Middle frontal gyrus (tissue), 1 donor: ENCODE data around the gene ACO2.

ENCODE experiments used
- DNase-seq: peaks from one replicate; pipeline ENCODE4 v3.0.0-alpha.2; 2015; ENCODE audit warnings: low spot score; ENCODE audit errors: extremely low spot score

Gene ACO2

DNA sequence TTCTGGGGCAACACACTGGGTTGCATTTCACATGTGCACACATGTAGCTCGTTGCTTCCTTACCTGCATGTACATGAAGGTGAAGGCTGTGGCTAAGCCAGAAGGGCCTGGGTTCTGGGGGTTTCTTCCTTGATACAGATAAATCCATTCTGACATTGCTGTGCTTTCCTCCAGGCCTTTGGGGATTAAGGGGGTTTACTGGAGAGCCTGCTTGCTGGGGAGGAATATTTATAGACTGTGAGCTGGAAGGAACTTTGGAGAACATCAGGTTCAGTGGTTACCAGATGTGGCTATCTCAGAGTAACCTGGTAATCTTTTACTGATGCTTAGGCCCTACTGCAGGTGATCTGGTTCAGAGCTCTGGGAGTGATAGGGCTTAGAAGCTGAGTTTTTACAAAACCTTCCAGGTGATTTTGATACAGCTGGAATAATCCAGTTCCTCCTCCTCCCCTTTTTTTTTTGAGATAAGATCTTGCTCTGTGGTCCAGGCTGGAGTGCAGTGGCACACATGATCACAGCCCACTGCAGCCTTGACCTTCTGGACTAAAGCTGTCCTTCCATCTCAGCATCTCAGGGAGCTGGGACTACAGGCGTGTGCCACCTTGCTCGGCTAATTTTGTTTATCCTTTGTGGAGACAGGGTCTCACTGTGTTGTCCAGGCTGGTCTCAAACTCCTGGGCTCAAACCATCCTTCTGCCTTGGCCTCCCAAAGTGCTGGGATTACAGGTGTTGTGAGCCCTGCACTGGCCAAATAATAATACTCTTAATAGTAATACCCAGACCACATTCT lies 19.9 kb downstream of the ACO2 start:
- DNase-seq = no peak

DNA sequence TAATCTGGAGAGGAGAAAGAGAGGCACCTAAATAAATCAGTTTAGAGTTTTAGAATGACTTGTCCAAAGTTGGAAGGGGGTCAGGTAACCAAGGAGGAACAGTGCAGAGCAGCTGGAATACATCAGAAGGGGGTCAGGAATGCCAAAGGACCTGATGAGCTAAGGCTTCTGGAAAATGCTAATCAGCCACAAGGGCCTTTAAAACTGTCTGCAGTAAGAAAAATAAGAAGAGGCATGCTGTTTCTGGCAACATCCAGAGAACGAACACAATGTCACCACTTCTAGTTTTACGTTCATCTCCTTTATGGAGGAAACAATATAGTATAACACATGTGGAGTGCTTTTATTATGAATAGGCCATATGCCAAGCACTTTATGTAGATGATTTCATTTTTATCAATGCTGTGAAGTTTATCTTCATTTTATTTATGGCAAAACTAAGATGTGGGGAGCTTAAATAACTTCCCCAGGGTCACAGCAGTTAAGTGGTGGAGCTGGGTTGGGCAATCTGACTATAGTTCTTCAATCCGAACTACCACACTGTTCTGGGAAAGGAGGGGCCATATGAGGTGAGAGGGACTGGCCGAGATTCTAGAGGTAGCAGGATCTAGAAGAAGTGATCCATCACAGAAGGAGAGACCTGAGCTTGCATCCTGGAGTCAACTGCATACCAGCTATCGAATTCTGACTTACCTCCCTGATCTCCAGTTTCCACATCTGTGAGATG lies 22.6 kb downstream of the ACO2 start:
- DNase-seq = no peak

DNA sequence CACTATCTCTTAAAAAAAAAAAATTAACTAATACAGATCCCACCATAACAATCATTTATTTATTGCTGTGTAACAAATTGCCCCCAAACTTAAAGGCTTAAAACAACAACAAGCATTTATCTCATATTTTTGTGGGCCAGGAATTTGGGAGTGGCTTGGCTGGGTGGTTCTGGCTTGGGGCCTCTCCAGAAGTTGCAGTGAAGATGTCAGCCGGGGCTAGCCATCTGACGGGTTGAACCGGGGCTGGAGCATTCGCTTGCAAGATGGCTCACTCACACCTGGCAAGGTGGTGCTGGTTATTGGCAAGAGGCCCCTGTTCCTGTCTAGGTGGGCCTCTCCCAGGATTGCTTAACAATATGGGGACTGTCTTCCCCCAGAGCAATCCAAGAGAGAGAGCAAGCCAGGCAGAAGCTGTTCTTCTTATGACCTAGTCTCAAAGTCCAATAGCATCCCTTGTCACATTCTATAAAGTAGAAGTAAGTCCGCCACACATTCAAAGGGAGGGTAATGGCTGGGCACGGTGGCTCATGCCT lies 29.5 kb downstream of the ACO2 start:
- no peak for DNase-seq

DNA sequence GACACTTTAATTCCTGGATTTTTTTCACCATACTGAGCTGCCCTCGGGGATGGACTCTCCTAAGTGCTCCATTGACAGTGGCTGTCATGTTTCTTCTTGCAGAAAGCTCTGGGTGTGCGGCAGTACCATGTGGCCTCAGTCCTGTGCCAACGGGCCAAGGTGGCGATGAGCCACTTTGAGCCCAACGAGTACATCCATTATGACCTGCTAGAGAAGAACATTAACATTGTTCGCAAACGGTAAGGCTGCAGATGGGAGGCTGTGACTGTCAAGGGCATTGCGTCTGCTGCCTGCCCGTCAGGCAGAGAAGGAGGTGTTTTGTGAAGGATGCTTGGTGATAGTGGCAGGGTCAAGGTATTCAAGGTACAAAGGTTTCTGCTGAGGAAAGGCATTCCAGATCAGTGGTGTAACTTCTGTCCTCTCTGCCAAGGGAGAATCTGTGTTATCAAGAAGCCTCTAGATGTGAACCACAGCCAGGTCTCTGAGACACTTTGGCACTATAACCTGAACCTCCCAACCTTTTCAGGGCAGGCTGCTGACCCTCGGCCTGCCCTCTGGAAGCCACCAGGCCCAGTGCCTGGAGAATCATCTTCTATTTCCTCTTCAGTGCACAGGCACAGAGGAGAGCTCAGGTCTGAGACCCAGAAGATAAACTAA lies 30.8 kb downstream of the ACO2 start:
- DNase-seq = no peak

DNA sequence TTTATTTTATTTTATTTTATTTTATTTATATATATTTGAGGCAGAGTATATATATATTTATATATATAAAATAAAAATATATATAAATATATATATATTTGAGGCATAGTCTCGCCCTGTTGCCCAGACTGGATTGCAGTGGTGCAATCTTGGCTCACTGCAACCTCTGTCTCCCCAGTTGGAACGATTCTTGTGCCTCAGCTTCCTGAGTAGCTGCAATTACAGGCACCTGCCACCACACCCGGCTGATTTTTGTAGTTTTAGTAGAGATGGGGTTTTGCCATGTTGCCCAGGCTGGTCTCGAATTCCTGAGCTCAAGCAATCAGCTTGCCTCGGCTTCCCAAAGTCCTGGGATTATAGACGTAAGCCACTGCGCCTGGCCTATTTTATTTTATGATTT lies 31.4 kb downstream of the ACO2 start:
- DNase-seq = no peak

DNA sequence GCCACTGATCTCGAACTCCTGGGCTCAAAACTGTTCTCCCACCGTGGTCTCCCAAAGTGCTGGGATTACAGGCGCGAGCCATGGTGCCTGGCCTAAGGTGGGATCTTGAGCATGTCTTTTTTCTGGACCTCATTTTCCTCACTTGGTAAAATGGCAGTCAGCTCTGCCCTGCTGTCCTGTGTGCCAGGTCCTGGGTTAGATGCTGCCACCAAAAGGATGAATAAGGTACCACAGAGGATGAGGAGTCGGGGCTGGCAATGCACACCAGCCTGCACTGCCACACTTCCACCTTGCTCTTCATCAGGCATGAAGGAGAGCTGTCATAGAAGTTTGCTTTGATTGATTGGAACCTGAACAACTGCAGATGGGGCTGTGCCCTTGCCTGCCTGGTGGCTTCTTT lies 32.3 kb downstream of the ACO2 start:
- DNase-seq = no peak

DNA sequence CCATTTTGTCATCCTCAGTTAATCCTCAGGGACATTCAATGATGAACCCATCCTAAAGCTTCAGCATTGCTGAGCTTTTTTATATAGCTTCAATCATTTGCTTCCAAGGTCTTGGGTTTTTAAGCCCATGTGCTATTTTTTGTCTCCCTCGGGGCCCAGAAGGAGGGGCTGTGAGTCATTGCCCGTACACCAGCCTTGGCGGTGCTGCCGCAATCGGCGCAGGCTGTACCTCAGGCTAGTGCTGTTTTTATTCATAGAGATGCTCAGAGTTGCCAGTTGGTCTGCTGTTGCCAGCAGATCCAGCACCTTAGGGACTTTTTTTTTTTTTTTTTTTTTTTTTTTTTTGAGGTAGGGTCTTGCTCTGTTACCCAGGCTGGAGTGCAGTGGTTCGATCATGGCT lies 35.5 kb downstream of the ACO2 start:
- peak; percentile 32 for DNase-seq

DNA sequence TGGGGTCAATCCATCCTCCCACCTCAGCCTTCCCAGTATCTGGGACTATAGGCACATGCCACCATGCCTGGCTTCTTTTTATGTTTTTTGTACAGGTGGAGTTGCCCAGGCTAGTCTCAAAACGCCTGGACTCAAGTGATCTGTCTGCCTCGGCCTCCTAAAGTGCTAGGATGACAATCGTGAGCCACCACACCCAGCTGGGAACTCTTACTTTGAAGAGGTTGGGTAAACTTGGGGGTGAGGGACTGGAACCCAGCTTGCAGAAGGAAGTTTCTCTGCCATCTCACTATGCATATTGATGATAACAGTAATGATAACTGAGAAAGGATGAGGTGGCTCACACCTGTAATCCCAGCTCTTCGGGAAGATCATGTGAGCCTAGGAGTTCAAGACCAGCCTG lies 35.9 kb downstream of the ACO2 start:
- no peak for DNase-seq

DNA sequence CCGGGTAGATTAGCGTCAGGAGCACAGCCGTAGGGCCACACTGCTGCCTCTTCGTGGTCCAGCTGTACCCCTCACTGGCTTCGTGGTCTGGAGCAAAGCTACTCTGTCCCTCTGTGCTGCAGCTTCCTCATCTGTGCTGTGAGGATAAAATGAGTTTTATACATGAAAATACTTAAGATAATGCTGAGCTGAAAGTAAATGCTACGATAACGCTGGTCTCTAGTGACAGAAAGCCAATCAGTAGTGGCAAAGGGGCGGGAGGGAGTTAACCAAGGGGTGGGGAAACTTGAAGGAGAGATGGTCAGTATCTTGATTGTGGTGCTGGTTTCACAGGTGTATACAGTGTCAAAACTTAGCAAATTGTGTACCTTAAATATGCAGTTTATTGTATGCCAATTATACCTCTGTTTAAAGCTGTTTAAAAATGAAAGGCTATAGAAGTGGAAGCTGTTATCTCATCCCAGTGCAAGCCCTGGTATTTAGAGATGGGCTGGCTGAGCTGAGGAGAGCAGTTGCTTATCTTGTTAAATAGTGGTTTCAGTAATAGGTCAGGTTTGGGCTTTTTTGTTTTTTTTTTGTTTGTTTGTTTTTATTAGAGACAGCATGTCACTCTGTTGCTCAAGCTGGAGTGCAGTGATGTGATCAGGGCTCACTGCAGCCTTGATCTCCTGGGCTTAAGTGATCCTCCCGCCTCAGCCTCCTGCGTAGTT lies 36.7 kb downstream of the ACO2 start:
- no peak for DNase-seq

DNA sequence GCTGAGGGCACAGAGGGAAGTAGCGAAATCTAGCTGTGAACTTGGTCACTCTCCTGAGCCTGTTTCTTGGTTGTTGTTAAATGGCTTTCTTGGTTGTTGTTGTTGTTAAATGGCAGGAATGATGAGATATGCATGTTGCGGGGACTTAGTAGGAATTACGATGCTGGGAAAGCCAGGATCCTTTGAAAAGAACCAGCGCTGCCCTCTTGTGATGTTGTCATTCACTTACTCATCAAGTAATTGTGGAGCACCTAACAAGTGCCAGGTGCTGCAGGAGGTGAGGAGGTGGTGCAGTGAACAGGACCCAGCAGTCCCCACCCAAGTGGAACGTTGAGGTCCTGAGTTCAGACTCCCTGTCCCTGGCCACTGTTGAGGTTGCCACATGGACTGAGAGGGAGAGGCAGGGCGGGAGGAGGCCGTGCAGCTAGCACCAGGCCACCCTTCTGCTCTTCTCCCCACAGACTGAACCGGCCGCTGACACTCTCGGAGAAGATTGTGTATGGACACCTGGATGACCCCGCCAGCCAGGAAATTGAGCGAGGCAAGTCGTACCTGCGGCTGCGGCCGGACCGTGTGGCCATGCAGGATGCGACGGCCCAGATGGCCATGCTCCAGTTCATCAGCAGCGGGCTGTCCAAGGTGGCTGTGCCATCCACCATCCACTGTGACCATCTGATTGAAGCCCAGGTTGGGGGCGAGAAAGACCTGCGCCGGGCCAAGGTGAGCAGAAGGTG lies 38.6 kb downstream of the ACO2 start:
- DNase-seq = no peak

DNA sequence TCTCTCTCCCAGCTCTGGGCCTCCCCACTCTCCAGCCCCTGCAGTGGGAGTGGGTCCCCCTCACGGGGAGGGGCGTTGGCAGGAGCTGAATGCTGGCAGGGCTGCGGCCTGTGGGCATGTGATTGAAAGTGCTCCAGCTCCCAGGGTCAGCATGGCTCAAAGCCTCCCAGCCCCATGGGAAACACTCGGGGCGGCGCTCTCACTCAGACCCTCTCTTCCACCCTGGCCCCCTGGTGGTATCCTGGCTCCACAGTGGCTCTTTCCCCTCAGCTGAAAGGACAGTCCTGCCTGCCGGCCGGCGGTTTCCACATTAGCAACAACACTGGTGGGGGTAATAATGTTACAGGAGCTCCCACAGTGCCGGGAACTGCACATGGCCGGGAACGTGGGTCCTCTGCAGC lies 39.9 kb downstream of the ACO2 start:
- DNase-seq = peak; percentile 59

DNA sequence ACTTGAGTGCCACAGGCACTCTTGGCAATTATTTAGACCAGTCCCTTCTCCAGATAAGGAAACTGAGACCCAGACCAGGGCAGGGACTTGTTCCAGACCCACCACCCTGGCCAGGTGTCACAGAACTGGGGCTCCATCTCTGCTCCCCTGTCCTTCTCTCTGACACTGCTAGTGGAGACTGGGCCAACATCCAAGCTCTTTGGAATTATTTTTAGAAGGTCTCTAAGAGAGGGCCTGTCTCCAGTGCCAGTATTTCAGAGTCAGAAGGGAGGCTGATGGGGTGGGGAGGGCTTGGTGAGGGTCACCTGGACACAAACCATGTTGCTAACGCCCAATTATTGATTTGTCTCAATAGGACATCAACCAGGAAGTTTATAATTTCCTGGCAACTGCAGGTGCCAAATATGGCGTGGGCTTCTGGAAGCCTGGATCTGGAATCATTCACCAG lies 42.6 kb downstream of the ACO2 start:
- no peak for DNase-seq

DNA sequence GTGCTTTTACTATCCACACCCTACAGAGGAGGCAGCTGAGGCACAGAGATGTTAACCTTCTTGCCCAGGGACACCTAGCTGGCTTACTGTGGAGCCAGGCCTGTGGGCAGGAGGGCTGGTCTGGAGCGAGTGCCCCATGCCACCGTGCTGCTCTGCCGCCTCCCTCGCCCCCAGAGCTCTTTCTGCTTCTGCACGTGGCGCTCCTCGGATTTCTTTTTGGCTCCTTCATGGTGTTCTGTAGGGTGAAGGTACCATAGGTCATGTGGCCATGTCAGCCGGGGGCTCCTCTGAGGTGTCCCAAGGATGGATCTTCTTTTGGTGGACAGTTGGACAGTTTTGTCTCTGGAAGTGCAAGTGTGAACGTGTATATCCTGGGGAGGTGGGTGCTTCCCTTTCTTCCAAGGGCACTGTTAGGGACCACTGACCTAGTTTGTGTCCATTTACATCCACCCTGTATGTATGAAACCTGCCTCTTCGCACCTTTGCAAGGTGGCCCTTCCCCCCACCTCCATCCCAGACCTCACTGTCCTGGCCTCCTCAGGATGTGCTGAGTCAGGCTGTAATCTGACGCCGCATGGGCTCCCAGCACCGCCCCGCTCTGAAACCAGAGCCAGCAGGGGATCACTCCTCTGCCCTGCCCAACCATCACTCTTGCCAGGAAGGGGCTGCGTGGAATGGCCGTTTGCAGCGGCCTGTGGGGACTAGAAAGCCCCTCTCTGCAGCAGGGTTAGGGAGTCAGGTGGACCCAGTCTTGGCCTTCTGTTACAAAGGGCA lies 43.7 kb downstream of the ACO2 start:
- no peak for DNase-seq

DNA sequence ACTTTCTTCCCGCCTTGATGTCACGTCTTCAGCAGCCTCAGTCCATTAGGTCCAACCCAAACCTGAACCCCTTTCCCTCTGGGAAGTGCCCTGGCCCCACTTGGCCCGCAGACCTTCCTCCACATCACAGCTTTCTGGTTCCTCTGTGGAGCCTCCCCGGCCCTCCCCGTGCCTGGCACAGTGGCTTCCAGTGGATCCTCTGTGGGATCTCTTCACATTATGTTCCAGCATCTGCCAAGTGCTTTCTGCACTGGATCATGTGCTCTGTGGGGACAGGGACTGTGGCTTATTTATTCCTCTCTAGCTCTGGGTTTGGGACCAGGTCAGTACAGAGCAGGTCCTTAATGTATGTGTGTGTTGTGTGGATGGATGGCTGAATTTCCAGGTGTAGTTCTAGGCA lies 44.5 kb downstream of the ACO2 start:
- DNase-seq = no peak

DNA sequence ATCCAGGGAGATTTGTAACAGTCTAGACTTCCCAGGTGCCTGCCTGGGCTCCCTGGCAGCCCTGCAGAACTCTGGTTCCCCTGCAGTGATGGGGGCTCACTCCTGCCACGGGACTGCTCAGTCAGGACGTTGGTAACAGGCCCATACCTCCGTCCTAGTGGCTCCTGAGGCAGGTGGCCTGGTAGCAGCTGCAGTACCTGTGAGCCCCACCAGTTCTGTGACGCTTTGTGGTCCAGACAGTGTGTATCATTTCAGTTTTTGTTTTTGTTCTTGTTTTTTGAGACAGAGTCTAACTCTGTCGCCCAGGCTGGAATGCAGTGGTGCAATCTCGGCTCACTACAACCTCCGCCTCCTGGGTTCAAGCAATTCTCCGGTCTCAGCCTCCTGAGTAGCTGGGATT lies 47.5 kb downstream of the ACO2 start:
- DNase-seq = no peak

DNA sequence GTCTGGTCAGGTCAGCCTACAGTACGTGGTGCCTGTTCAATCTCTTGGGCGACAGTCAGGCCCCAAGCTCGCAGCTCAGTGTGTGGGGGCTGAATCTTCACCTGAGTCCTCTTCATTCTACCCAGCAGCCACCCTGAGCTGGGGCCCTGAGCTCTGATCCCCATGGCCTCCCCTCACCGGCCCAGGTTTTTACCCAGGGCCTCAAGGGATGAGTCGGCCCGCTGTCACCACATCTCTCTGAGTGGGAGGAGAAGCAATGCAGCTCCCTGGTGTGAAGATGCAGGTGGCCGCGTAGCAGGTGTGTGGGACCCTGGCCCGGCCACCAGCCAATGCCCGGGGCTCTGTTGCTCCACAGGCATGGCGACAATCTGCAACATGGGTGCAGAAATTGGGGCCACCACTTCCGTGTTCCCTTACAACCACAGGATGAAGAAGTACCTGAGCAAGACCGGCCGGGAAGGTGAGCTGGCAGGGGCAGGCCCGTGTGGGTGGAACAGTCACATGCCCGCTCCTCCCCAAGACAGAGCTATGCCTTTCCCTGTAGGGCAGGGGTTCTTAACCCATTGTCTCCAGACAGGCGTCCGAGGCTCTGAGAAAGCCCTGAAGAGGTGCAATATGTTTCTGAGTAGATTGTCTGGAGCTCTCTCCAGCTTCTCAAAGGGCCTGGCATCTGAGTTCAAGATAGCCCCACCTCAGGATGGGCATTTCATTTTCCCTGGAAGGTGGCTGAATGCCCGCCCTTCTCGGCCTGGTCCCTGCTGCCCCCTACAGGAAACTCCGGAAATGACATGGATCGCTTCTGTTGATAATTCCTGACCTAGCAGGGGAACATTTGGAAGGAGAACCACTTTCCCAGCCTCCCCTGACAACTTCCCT lies 48.5 kb downstream of the ACO2 start:
- DNase-seq = peak; percentile 72

DNA sequence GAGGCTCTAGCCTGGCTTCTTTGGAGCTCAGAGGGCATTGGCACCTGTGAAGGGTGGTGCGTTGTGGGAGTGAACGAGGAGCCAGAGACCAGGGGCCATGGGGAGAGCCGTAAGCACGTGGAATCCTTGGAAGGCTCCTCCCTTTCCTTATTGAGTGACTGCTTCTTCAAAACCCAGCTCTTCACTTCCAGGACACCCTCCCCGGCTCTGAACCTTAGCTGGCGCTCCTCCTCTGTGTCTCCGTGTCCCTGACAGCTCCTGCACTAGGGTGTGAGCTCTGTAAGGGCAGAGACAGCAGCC lies 49.1 kb downstream of the ACO2 start:
- no peak for DNase-seq

DNA sequence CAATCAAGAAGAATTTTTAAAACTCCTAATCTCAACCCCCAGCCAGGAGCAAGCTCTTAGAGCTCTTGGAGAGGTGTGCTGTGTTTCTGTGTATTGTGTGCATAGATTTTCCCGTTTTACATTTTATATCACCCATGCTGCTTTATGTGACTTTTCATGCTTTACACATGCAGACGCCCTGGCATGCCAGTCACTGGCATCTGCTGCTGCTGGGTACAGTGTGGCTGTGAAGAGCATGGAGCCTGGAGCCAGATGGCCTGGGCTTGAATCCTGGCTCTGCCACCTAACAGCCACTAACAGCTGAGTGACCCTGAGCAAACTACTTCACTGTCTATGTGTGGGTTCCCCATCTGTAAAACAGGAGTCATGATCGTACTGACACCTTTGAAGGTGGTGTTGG lies 52.2 kb downstream of the ACO2 start:
- DNase-seq = no peak

DNA sequence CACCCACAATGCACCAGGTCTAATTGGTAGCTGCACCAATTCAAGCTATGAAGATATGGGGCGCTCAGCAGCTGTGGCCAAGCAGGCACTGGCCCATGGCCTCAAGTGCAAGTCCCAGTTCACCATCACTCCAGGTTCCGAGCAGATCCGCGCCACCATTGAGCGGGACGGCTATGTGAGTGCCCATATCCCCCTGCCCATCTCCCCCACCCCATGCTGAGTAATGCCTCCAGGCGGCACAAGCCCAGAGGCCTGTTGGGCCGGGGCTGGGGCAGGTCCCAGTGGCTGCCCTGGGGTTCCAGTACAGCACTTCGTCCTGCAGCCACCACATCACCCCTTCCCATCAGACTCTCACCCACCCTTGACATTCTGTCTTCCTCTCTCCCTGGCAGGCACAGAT lies 53.9 kb downstream of the ACO2 start:
- no peak for DNase-seq
